Pancreas (tissue), 10 donors: ENCODE data around the gene ARHGEF17. TPM values are rescaled to one million over a fixed set of nuclear protein-coding genes. Genes with fewer than 3 reads are reported as not detected.

ENCODE experiments used
- ATAC-seq, 4 donors: fragments of 200-7000 bp; cut with Tn5 transposase; one replicate each; pipeline versions ENCODE4 v1.8.0 to v1.9.1; 2020; ENCODE audit warnings: mild to moderate bottlenecking in 4 of 4, moderate library complexity in 4 of 4
- DNase-seq, 6 donors: peaks; one replicate each; pipeline ENCODE4 v3.0.0-alpha.2; 2020
- FAIRE-seq: peaks from 2 replicates; lab custom pipeline; 2012; peaks lifted over from hg19 to GRCh38; lab: Jason Lieb, UNC
- H3K27ac ChIP-seq, 4 donors: fragments of 200-600 bp; sonication (generic); 1 replicate in 3 of 4; 2 replicates in 1 of 4; pipeline versions ENCODE4 v1.5.0 to v1.8.0; 2020
- H3K27me3 ChIP-seq, 4 donors: fragments of 200-600 bp; one replicate each; pipeline ENCODE4 v1.8.0; 2021
- H3K36me3 ChIP-seq, 3 donors: fragments of 200-600 bp; sonication (generic) in 1 of 3; one replicate each; pipeline versions ENCODE4 v1.5.0 to v1.8.0; 2020 to 2021
- H3K4me1 ChIP-seq, 3 donors: fragments of 200-600 bp; one replicate each; pipeline ENCODE4 v1.8.0; 2021
- H3K4me3 ChIP-seq, 4 donors: fragments of 200-600 bp; sonication (generic) in 2 of 4; one replicate each; pipeline versions ENCODE4 v1.5.0 to v1.8.0; 2020 to 2021
- H3K9me3 ChIP-seq, 4 donors: fragments of 200-600 bp; one replicate each; pipeline ENCODE4 v1.8.0; 2021
- WGBS, 2 donors: extraction: QIAGEN DNeasy Blood & Tissue Kit; methylation state at CpG; one replicate each; pipeline ENCODE4 v1.1.7; 2013; 5-methylcytosine and 5-hydroxymethylcytosine counted together
- intact Hi-C, 3 donors: fragments of 100-400 bp; cut with DNase I; formaldehyde crosslinking; loops; one replicate each; pipeline versions ENCODE4 v1.11.1 to v1.14.2; 2022
- polyA plus RNA-seq, 2 donors: library from polyadenylated mRNA; stranded (reverse); fragments of 200-250 nt; gene quantifications; one replicate each; pipeline ENCODE4 v1.2.3, GENCODE V29; 2013
- total RNA-seq, 6 donors: library from RNA; stranded (reverse); fragmentation: NEBNext Ultra II Directional in 4 of 6; extraction: Animal tissue kit (Norgen Biotek cat#: 25700) in 4 of 6; gene quantifications; one replicate each; pipeline versions ENCODE4 v1.2.1 to v1.2.4, GENCODE V29; 2021 to 2023
- TF ChIP-seq, protein P1 (sequence below), 4 donors: fragments of 200-600 bp; sonication (generic) in 3 of 4; IDR thresholded peaks; one replicate each; pipeline versions ENCODE4 v1.5.0 to v1.8.0; 2021; ENCODE audit warnings: antibody characterized with exemption in 4 of 4
- donor health status: healthy with polysubstance abuse.
- donor health status: DM: no; HTN: no; CAD: no; lungs with moderate emphysema.
- donor health status: DM: no; HTN: no; CAD: no.
- donor health status: control.
- donor health status: control.
- donor health status: Bipolar disorder and iron deficiency.
- donor health status: DM: yes; HTN: yes; CAD: no.
- donor health status: DM: no; HTN: no; CAD: no.
- donor health status: DM: no; HTN: no; CAD: no.
- donor health status: DM: yes; HTN: yes; CAD: no.

The ARHGEF17 gene
- total and polyA plus RNA-seq, 8 donors, result 7.0 to 24.0 (median 10.4) TPM

DNA sequence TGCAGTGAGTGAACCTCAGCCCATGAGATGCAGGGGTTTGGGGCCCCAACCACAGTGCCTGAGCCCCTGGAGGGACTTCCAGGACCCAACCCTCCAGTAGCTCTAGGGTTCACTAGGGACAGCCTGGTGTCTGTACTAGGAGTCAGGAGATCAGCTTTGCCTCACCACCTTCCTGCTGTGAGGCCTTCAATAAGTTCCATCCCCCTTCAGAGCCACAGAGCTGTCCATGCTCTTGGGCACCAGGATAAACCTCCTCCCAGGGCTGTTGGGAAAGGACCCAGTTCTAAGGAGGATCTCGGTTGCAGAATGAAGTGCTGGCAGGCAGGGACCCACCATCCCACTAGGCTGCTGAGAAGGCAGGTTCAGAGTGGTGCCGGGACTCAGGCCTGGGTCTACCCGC, 9.7 kb downstream of the ARHGEF17 start:
- TF ChIP-seq, protein P1, sequence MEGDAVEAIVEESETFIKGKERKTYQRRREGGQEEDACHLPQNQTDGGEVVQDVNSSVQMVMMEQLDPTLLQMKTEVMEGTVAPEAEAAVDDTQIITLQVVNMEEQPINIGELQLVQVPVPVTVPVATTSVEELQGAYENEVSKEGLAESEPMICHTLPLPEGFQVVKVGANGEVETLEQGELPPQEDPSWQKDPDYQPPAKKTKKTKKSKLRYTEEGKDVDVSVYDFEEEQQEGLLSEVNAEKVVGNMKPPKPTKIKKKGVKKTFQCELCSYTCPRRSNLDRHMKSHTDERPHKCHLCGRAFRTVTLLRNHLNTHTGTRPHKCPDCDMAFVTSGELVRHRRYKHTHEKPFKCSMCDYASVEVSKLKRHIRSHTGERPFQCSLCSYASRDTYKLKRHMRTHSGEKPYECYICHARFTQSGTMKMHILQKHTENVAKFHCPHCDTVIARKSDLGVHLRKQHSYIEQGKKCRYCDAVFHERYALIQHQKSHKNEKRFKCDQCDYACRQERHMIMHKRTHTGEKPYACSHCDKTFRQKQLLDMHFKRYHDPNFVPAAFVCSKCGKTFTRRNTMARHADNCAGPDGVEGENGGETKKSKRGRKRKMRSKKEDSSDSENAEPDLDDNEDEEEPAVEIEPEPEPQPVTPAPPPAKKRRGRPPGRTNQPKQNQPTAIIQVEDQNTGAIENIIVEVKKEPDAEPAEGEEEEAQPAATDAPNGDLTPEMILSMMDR (IDR thresholded peaks at IDR 0.05), result no peak
- Histone ChIP-seq H3K9me3 (no peaks in the 10 kb centered on the region), H3K36me3 (no peaks in the 10 kb centered on the region), H3K27me3 (no peaks in the 10 kb centered on the region), H3K27ac (peak overlapping the region in 1 of 4 donors; percentile 17), H3K4me3 (no peak overlapping the region), H3K4me1 (no peaks in the 10 kb centered on the region)
- intact Hi-C loops, result no loop called here
- WGBS, 2 donors, result 92 to 95% methylated on average over 3 of the region's 3 CpGs
- no peak for ATAC-seq
- no peak for DNase-seq
- FAIRE-seq, result no peak

DNA sequence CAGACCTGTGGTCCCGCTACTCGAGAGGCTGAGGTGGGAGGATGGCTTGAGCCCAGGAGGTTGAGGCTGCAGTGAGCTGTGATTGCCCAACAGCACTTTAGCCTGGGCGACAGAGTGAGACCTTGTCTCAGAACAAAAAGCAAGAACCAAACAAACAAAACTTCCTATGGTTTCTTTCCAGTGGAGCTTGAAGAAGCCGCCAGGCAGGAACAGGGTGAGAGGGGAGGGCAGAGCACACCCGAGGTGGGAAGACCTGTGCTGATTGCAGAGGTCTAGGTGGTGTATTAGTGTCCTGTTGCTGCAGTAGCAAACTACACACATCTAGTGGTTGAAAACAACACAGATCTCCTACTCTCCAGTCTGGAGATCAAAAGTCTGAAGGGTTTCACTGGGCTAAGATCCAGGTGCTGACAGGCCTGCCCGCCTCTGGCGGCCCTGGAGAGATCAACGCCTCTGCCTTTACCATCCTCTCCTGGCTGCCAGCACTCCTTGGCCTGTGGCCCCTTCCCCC, 10.5 kb downstream of the ARHGEF17 start:
- Histone ChIP-seq H3K4me1 (no peaks in the 10 kb centered on the region), H3K4me3 (no peak overlapping the region), H3K9me3 (no peaks in the 10 kb centered on the region), H3K36me3 (no peaks in the 10 kb centered on the region), H3K27me3 (no peaks in the 10 kb centered on the region), H3K27ac (no peak overlapping the region)
- FAIRE-seq, result no peak
- ATAC-seq, result no peak
- TF ChIP-seq, protein P1 (IDR thresholded peaks at IDR 0.05), result no peak
- 82 to 85% methylated on average over 8 of the region's 8 CpGs for WGBS, 2 donors
- DNase-seq, result peak in 1 of 6 donors; percentile 21
- intact Hi-C loops, result no loop called here

DNA sequence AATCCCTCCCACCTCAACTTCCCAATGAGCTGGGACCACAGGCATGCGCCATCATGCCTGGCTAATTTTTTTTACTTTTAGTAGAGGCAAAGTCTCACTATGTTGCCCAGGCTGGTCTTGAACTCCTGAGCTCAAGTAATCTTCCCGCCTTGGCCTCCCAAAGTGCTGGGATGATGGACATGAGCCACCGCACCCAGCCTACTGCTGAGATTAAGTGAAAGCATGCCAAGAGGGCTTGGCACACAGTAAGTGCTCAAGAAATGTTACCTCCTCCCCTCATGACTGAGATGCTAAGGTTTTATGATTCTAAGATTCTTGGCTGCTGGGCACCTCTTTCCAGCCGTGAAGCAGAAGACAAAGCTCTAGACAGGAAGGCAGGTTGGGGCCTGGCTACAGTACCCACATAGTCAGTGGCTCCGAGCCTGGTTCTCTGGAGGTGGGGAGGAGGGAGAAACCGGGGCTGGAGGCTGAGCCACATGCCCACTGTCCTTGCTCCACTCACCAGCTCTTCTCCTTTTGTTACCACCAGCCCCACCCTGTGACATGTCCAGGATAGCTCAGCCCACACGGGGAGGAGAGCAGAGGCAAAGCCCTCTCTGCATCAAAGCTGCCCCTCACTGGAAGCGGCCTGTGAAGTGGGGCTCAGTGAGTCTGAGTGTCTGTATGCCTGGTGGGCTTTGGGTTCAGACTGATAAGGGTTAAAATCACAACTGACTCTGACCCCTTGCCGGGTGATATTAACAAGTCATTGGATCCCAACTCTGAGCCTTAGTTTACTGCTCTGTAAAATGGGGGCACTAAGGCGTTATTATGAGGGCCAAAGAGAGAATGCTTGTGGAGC, 12.9 kb downstream of the ARHGEF17 start:
- TF ChIP-seq, protein P1 (IDR thresholded peaks at IDR 0.05), result no peak
- Histone ChIP-seq H3K36me3 (no peaks in the 10 kb centered on the region), H3K4me1 (no peaks in the 10 kb centered on the region), H3K9me3 (no peaks in the 10 kb centered on the region), H3K4me3 (no peak overlapping the region), H3K27ac (peak overlapping the region in 1 of 4 donors; percentile 33), H3K27me3 (no peaks in the 10 kb centered on the region)
- 72 to 80% methylated on average over 10 of the region's 10 CpGs for WGBS, 2 donors
- intact Hi-C loops, result no loop called here
- no peak for ATAC-seq
- FAIRE-seq, result no peak
- DNase-seq, result no peak

DNA sequence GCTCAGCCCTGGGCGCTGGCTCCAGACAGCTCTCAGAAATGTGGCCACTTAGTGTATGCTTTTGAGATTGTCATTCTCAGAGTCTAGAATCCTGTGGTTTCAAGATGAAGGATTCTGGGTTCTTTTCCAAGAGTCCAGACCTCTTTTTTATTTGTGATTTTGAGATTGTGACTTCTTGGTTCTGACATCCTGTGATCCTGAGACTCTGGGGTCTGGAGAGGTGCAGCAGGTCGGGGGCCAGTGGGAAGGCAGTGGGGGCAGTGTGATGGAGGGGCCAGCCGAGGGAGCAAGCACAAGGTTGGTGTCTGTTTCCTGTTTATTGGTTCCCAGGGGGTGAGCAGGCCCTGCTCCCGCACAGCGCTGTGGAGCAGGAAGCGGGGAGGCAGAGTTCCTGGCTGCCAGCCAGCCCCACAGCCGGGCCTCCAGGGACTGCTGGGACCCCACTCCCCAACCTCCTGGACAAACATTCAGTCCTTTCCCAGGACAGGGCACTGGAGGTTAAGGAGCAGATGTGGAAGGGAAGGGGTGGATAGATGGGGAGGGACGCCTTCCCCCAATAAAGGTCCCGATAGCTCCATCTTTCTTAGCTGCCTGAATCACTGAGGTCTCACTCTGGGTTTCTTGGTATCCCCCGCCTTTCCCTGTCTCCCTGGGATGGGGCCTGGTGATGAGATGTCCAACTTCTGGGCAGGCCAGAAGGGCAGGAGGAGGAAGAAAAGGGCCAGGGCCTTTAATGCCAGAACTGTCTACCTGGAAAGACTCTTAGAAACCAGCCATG, 13.7 kb downstream of the ARHGEF17 start:
- Histone ChIP-seq H3K4me1 (no peaks in the 10 kb centered on the region), H3K36me3 (no peaks in the 10 kb centered on the region), H3K27ac (peak overlapping the region in 2 of 4 donors; percentile 5 to 33), H3K4me3 (no peak overlapping the region), H3K9me3 (no peaks in the 10 kb centered on the region), H3K27me3 (no peaks in the 10 kb centered on the region)
- intact Hi-C loops, result no loop called here
- WGBS, 2 donors, result 59 to 65% methylated on average over 10 of the region's 10 CpGs
- FAIRE-seq, result no peak
- peak in 1 of 6 donors; percentile 58 for DNase-seq
- peak in 3 of 4 donors; percentile 18 to 50 (median 48) for ATAC-seq
- TF ChIP-seq, protein P1 (IDR thresholded peaks at IDR 0.05), result no peak
